SU-DHL-6 (cell line): ENCODE measurements around the gene RIOK1.

Experiments
- CTCF ChIP-seq: fragments of 200-600 bp; sonication (generic); IDR thresholded peaks from one replicate; pipeline ENCODE4 v1.5.1; 2017; ENCODE audit warnings: antibody characterized with exemption, mild to moderate bottlenecking, low read length, moderate library complexity; ENCODE audit not compliant: insufficient read depth, poor library complexity, severe bottlenecking
- EZH2phosphoT487 ChIP-seq: fragments of 200-600 bp; sonication (generic), shearing (Covaris generic); conservative IDR thresholded peaks from 2 replicates; pipeline ENCODE4 v1.6.1; 2018; ENCODE audit warnings: mild to moderate bottlenecking, antibody characterized with exemption, low read length, moderate library complexity, mixed read lengths

GRCh38 chr6:7404546-7404945 lies 14.9 kb downstream of the RIOK1 start:
- TF ChIP-seq CTCF (no peak), EZH2phosphoT487 (no peak)
